ENCODE results near the gene TBC1D7. TPM values are rescaled to one million over a fixed set of nuclear protein-coding genes. Genes with fewer than 3 reads are reported as not detected.

Gene TBC1D7
- 17.0 TPM for total RNA-seq

DNA sequence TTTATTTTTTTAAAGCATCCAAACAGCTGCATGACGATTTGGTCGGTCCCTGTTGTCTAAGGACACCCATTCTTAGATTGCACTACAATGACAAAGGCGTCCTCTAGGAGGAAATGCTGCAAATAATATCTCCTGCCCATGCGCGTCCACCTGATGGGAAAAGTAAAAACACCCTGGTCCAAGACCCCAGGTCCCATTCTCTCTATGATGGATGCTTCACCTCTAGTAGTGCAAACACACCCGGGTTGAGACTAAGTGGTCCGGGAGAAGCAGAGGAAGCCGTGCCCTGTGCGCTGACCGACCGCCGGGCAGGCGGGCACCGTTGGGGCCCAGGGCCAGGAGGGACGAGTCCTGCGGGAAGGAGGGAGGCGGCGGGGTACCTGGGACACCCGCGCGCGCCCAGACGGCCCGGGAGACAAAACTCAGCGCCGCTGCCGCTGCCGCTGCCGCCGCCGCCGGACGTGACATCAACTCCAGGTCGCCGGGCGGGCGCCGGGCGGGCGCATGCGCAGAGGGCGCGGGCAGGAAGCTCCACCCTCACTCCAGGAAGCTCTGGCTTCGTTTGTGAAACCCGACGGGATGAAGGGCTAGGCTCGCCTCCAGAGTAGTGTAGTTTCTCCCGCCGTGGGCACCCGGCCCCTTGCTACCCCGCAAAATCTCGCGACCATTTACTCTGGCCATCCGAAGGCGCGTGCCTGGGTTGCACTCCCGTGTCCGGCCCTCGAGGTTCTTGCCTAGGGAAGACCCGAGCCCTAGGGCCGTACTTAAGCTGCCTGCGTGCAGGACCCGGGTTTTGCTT lies at the start of gene TBC1D7:
TSS of gene TBC1D7 (minus strand) at position 462 of the 799 bp plus-strand sequence. CDS start 1,639 bp downstream, outside the sequence.
- DNase-seq, result peak; percentile 96

DNA sequence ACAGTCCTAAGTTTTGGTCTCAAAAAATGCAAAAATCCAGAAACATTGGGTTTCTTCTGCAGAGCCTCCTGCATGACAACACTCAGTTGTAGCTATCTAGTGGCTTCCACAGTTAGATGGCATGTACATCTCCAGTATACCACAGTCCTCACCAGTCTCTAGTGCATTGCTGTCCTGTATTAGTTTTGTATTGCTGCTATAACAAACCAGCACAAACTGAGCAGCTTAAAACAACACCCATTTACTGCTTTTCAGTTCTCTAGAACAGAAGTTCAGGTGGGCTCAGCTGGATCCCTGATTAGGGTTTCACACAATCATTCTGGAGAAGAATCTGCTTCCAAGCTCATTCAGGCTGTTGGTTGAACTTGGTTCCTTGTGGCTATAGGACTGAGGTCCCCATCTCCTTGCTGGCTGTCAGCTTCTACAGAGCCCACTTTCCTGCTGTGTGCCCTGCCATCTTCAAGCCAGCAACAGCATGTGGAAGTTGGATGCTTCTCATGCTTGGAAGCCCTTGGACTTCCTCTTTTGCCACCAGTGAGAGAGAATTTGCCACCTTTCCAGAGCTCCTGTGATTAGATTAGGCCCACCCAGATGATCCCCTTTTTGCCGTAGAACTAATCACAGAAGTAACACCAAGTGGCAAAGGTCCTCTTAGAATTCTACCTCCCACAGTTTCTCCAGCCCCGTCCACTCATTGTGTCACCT lies 48.9 kb upstream of the TBC1D7 start:
- DNase-seq, result no peak

DNA sequence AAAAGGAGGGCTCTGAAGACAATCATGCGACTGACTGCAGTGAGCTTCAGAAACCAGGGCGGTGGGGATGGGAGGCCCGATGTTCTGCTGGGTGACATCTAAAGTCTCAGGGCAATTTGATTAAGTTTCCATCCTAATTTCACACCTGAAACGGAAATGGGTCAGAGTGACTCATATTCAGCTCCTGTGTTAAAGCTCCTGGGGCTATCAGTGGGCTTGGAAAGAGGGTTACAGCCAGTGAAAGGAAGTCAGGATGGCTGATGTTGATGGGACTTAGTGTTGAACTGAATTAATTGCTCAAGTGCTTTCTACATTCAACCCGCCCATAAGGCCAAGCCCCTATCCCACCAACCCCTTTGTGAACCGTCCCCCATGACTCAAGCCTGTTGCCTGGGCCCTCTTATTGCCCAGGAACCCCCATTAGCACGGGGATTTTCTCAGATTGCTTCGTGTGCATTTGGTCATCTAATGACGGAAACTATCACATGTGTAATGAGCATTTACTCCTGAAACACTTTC lies 47.1 kb upstream of the TBC1D7 start:
- DNase-seq, result no peak

DNA sequence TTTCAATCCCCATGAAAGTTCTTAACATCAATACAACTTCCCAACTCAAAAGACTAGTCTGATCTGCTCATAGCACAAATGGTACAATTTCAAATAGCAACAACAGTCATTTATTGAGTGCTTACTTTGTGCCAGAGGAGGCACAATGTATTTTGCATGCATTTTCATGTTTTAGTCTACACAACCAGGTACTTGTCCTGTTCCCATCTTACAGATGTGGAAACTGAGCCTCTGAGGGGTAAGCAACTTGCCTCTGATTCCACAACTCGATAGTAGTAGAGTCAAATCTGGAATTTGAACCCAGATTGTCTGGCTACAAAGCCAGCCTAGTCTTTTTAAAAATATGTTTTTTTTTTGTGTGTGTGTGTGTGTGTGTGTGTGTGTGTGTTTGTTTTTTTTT lies 45.6 kb upstream of the TBC1D7 start:
- DNase-seq, result no peak

DNA sequence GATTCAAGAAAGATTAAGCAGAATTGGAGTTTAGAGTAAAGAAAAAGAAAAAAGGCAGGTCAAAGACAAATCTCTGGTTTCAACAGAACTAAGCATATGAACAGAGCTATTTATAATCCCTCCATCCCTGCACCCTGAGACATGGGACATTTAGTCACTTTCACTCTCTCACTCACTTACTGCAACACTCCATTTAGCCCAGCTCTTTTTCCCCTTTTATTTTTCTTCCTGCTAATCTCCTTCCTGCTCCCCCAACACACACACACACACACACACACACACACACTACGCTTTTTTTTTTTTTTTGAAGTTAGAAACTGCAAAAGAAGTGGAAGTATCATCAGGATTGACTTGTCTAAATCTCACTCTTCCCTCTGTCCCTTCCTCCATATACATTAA lies 45.1 kb upstream of the TBC1D7 start:
- no peak for DNase-seq

DNA sequence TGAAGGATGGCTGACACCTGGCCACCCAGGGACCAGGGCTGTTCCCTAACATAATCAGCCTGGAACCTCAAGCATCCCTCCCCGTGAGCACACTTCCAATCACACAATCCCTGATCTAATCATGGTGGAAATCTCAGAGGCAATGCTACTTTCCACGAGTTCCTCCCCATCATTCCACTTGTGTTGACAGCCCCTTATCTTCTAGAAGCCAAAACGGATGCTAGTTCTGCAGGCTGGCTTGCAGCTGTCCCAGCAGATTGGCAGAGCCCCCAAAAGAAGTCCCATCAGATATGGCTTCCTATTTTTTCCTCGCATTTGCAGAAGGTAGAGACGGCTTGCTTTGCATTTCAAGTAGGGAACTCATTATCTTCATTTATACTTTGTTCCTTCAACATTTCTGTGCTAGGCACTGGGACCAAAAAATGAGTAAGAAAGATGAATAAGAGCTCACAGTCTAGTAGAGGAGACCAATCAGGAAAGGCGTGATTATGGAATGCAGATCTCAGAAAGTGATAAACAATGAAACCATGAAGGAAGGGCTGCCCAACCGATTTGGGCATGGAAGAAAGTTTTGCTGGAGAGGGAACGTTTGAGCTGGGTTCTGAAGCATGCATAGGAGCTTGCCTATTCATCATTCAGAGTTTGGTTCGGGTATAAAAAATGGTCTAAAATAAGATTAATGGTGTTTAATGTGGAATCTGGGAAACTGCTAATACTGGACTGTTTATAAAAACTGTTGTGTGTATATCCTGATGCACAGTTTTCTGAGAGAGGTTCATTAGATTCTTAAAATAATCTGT lies 44.6 kb upstream of the TBC1D7 start:
- peak; percentile 39 for DNase-seq

DNA sequence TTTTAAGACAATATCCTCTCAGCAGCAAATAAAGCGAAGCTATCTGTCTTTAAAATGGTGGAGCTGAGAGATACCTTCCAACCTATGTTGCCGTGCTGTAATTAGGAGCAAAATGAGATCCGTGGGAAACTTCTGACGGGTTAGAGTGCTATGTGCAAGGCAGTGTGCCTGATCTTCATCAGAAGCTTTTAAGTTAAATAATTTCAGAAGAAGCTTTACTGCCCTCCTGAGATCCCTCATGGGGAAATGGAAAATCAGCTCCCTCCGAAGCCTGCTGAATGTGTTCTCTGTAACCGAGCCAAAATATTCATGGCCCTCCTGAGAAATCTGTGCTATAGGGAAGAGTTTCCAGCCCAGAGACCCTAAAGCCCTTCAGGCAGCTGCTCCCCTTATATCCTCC lies 43.7 kb upstream of the TBC1D7 start:
- no peak for DNase-seq

DNA sequence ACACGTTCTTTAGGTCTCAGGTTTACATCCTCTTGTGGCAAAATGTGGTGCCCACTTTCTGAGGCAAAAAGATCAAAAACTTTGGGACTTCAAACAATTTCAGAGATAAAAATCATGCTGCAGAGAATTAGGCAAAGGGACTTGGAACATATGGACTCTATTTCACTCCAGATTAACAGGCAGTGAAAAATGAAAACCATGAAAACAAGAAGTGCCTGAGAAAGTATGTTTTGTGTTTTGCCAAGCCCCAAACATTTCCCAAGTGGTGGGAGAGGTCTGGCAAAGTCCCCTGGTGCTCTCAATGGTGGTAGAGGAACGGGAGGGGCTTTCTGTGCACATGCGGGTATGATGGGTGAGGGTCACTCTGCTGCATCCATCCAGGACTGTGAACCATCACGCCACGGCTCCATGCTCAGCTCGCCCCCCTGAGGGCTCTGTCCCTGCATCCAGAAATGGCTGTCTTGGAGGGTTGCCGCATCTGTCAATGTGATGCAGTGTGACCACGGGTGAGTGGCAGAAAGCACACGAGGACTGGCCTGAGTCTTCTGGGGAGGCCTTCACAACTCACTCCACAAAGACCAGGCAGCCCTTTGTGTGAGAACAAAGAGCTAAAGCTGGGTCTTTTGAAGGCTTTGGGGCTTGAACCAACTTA lies 43.2 kb upstream of the TBC1D7 start:
- no peak for DNase-seq

DNA sequence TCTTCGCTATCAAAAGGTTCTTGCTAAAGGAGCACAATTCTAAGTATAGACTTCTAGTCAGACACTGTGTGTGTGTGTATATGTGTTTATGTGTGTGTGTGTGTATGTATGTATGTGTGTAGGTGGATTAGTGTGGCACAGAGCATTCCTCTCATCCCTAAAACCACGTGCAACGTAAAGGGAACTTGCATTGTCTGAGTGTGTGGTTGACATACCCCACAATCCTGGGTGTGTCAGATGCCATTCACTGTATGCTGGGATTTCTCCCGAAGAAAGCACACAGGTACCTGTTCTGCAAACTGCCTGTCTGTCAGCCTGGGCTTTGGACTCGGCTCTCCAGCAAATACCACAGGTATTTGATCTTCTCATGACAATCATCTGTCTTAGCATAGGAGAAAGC lies 42.3 kb upstream of the TBC1D7 start:
- no peak for DNase-seq

DNA sequence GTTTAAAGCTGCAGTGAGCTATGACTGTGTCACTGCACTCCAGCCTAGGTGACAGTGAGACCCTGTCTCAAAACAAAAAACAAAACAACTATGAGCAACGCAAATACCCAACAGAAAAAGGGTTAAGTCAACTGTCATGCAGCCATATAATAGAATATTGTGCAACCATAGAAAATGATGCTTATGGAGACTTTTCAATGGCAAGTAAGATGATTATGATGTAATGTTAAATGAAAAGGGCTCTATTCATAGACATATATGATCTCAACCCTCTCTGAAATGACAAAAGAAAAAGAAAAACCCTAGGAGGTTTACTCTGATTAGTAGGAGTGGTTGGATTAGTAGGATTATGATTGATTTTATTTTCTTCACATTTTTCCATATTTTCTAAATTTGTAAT lies 41.3 kb upstream of the TBC1D7 start:
- no peak for DNase-seq

DNA sequence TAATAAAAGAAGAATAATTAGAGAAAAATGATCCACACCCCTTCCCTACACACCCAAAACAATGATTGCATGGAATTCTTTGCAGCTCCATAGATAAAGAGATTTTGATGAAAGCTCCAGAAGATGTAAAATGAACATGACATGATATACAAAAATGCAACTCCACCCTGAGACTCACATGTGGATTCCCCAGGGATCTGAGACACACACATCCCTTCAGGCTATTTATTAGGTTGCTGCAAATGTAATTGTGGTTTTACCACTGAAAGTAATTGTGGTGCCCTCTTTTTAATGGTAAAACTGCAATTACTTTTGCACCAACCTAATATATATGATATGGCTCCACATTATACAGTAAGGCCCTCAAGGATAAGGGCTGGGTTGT lies 40.4 kb upstream of the TBC1D7 start:
- no peak for DNase-seq

DNA sequence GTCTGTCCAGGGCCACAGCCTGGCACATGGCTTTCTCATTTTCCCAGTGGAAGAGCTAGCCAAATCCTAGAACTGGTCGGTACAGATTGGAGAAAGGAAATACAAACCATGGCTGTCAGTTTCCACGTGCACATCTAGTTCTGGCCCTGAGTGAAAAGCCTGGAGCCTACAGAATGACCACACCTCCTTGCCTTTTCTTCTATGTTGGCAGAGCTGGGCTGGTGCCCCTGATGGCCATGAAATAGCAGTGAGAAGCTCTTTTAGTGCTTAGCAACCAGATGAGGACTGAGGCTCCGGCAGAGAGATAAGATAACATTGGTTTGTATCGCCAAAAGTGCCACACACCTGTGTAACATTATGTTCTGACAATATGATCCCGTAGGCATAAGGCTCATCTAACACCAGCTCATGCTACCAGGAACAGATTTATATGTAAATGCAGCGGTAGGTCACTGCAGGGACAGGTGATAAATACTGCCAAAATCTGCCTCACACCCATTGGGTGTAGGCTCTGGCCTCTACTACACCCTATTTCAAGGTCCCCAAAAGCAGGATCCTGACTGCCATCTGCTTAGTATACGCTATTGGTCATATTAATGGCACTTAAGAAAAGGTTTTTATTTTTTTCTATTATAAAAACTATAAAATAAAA lies 39.9 kb upstream of the TBC1D7 start:
- DNase-seq, result no peak

DNA sequence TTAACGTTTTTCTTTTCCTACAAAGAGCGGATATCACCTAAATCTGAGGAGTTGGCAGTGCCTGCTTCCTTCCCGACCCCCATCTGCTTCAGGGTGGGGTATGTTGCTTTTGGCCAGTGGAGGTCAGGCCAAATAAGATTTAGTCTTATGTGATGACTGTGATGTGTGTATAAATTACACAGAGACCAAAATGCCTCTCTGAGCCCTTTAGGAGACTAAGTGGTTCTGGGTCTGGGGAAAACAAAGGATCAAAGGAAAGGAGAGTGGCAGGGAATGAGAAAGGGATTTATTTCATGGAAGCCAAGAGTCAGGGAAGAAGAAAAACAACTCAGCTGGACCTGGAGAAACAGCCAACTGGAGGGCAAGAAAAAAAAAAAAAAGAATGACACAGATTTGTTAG lies 39.1 kb upstream of the TBC1D7 start:
- no peak for DNase-seq

DNA sequence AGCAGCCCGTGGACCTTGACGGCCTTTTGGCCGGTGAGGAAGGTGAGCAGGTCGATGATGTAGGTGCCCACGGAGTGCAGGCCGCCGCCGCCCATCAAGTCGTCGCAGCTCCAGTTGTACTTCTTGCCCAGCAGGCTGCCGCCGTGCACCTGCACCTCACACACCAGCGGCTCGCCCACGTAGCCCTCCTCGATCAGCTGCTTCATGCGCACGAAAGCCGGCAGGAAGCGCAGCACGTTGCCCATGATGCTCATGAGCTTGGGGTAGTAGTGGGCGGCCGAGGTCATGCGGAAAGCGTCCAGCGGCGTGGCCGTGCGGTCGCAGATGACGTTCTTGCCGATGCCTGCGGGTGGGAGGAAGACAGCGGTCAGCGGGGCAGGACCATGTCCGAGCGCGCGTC lies 37.0 kb upstream of the TBC1D7 start:
- DNase-seq, result no peak

DNA sequence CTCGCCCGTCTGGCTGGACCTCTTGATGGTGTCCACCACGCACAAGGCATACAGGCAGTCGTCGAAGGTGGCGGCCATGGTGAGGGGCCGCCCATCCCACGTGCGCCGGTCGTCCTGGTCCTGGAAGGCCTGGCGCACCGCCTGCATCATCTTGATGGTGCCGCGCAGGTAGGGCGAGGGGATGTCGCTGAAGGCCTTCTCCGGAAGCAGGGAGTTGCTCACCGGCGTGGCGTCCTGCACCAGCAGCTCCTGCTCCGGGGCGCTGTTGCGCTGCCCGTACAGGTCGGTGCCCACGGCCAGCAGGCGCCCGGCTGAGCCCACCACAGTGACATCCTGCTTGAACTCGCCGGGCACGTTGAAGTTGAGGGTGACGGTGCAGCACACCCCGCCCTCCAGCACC lies 36.5 kb upstream of the TBC1D7 start:
- DNase-seq, result no peak

DNA sequence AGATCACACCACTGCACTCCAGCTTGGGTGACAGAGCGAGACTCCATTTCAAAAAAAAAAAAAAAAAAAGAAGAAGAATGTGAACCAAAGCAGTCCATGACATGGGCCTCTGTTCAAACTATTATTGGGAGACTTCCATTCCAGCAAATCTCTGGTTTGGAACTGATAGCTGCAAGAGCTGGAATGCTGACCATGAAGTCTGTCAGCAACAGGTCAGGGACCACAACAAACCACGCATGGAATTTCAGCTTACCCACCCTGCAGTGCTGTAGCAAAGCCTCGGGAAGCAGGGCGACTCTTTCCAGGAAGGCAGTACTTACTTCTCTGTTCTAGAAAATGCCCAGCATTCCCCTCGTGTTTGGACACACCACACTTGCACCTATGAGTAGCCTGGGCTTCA lies 34.1 kb upstream of the TBC1D7 start:
- no peak for DNase-seq

DNA sequence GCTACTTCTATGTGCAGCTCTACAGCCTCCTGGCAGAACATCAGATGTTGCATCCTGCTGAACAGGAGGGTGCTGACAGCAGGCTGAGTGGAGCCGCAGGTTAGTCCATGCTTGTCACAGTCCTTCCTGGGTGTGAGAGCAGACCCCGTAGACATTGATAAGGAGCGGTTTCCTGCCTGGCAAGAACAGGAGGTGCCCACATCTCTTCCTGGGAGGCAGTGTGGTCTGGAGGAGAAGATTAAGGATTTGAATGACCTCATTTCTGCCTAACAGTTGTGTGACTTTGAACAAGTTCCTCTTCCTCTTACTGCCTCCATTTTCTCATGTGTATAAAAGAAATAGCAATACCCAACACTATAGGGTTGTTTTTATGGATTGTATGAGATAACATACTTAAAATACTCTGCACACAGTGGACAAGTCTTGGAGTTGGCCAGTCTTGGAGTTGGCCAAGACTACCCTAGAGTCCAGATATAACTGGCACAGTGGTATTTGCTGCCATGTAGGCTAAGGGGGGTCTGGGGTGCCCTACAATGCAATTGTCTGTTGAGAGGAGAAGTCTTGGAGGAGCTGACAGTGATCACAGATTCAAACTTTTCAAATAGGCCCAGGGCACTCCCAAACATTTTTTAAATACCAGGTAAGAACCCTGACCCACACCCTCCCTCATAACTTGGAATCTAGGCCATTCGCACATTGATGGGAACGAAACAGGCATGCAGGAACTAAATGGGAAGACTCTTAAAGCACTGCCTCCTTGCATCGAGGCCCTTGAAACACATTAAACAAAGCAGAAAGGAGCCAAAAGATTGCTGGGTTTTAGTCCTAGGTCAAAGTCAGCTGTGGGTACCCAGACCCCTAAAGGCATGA lies 32.6 kb upstream of the TBC1D7 start:
- no peak for DNase-seq

DNA sequence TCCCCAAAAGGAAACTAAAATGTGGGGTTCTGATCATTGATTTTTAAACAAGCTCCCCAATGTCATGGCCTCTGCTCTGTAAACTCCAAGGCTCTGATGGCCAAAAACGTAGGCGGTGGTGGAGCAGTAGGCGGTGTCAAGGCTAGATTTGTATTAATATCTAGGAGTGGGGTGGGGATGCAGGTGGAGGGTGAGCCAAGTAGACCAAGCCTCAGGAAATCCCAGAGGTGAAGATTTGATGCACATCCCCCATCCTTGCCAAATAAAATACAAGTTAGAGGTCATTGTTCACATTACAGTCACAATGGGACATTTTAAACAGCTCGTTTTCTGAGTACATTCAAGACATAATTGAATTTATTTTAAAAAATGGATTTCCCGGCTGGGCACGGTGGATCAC lies 30.9 kb upstream of the TBC1D7 start:
- no peak for DNase-seq

DNA sequence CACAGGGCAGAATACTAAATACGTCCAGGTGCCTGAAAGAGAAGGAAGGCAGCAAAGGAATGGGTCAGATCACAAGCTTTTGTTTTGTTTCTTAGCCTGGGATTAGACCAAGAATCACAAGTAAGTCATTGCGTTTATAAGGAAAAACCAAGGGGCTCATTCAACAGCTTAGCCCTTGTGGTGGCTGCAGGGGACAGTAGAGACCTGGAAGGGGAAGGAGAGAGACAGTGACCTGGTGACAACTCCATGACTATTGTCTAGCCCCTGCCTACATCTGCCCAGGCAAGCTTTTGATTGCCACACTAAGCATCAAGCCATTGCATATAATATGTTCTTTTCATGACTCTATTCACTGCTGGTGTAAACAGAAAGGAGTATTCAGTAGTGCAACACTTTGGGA lies 30.2 kb upstream of the TBC1D7 start:
- no peak for DNase-seq

DNA sequence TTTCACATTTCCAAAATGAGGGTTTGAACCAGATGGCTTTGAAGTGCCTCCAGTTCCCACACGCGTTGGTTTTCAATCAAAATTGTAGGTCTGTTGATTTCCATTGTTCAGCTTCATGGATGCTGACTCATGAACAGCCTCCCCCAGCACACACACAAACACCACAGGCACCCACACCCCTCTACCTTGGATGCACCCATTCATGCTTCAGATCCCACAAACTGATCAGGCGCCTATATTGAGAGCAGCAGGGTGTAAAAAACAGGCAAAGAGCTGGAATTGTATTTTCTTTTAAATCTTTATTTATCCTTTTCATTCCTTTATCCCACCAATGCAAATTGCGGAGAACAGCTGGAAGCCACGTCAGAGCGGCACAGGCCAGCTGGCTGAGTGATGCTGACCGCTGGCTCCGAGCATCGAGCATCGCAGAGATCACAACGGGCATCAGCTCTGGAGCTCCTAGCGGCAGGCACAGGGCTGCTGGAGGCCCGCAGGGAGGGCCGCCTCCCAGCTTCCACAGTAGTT lies 29.3 kb upstream of the TBC1D7 start:
- DNase-seq, result peak; percentile 85
